Kidney (tissue), 14 donors: ENCODE data around the gene ME1. TPM values are rescaled to one million over a fixed set of nuclear protein-coding genes. Genes with fewer than 3 reads are reported as not detected.
A peak's percentile ranks its signal among the peaks of the same experiment; 100 is the strongest.

Experiments
- DNase-seq, 5 donors: peaks; one replicate each; pipeline ENCODE4 v3.0.0-alpha.2; 2013 to 2020
- FAIRE-seq: peaks from 2 replicates; lab custom pipeline; 2012; peaks lifted over from hg19 to GRCh38; lab: Jason Lieb, UNC
- H3K27ac ChIP-seq, 2 donors: one replicate each; pipeline ENCODE4 v1.7.0; 2013; ENCODE audit warnings: low read depth in 2 of 2, low read length in 2 of 2, inconsistent platforms in 1 of 2
- H3K27me3 ChIP-seq: one replicate; pipeline ENCODE4 v1.7.1; 2013; ENCODE audit warnings: low read length, inconsistent platforms; ENCODE audit not compliant: control insufficient read depth, insufficient read depth
- H3K36me3 ChIP-seq, 3 donors: one replicate each; pipeline versions ENCODE4 v1.7.0 to v1.7.1; 2013; ENCODE audit warnings: low read length in 3 of 3, control low read depth in 1 of 3, inconsistent platforms in 1 of 3; ENCODE audit not compliant: insufficient read depth in 3 of 3, control insufficient read depth in 2 of 3
- H3K4me1 ChIP-seq, 3 donors: one replicate each; pipeline versions ENCODE4 v1.7.0 to v1.7.1; 2013; ENCODE audit warnings: low read length in 3 of 3, inconsistent platforms in 1 of 3, low read depth in 1 of 3; ENCODE audit not compliant: control insufficient read depth in 2 of 3, insufficient read depth in 2 of 3
- H3K4me3 ChIP-seq, 3 donors: one replicate each; pipeline versions ENCODE4 v1.7.0 to v1.8.1; 2013; ENCODE audit warnings: low read length in 3 of 3, control low read depth in 1 of 3, inconsistent platforms in 1 of 3
- H3K9ac ChIP-seq, 3 donors: one replicate each; pipeline versions ENCODE4 v1.7.0 to v1.7.1; 2013; ENCODE audit warnings: low read length in 3 of 3, control low read depth in 1 of 3, inconsistent platforms in 1 of 3
- H3K9me3 ChIP-seq, 3 donors: one replicate each; pipeline versions ENCODE4 v1.7.0 to v1.7.1; 2013; ENCODE audit warnings: low read length in 3 of 3, control low read depth in 1 of 3, inconsistent platforms in 1 of 3; ENCODE audit not compliant: control insufficient read depth in 2 of 3, insufficient read depth in 1 of 3
- intact Hi-C: fragments of 100-400 bp; cut with DNase I; formaldehyde crosslinking; loops from one replicate; pipeline ENCODE4 v1.11.1; 2022
- polyA plus RNA-seq: library from polyadenylated mRNA; stranded (reverse); fragments of 350-450 nt; fragmentation: Illumina TruSeq; extraction: RNeasy Lipid Tissue Mini Kit (QIAGEN cat#74804); gene quantifications from one replicate; pipeline ENCODE4 v1.2.3, GENCODE V29; 2014; ENCODE audit warnings: low read depth, low replicate concordance; ENCODE audit not compliant: insufficient read depth
- total RNA-seq: library from RNA; stranded (reverse); fragmentation: NEBNext Ultra II Directional; extraction: Animal tissue kit (Norgen Biotek cat#: 25700); gene quantifications from one replicate; pipeline ENCODE4 v1.2.1, GENCODE V29; 2021
- TF ChIP-seq, protein P1 (sequence below): IDR thresholded peaks from 3 replicates; pipeline ENCODE4 v1.5.1; 2012; ENCODE audit warnings: mild to moderate bottlenecking, moderate library complexity, borderline replicate concordance; ENCODE audit not compliant: insufficient read depth; ENCODE audit errors: extremely low read depth
- donor health status: control.
- donor health status: control.
- donor health status: control.
- donor health status: control.
- donor health status: control.
- donor health status: DM: yes; HTN: yes; CAD: no.
- donor health status: Normal renal cell carcinoma (clear cell type).

The ME1 gene
- total and polyA plus RNA-seq, 2 donors from 2014 or later = 3.3 to 5.5 TPM

DNA sequence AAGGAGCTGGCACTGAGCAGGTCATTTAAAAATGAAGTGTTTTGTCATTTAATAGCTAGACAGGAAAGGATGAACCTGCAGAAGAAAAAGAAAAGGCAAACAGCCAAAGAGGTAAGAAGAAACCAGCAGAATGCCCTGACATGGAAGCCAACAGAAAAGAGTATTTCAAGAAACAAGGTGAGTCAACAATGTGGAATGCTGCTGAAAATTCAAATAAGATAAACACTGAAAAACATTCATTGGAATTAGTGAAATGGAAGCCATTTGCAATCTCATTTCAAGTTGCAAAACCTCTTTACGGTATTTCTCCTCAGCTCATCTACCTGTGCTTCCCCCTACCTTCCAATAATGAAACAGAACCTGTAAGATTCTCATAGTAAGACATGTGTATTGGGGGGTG lies 178.1 kb downstream of the ME1 start:
- DNase-seq (no peak), FAIRE-seq (no peak)
- H3K27me3 ChIP-seq = no peaks in the 10 kb centered on the region
- TF ChIP-seq, protein P1, sequence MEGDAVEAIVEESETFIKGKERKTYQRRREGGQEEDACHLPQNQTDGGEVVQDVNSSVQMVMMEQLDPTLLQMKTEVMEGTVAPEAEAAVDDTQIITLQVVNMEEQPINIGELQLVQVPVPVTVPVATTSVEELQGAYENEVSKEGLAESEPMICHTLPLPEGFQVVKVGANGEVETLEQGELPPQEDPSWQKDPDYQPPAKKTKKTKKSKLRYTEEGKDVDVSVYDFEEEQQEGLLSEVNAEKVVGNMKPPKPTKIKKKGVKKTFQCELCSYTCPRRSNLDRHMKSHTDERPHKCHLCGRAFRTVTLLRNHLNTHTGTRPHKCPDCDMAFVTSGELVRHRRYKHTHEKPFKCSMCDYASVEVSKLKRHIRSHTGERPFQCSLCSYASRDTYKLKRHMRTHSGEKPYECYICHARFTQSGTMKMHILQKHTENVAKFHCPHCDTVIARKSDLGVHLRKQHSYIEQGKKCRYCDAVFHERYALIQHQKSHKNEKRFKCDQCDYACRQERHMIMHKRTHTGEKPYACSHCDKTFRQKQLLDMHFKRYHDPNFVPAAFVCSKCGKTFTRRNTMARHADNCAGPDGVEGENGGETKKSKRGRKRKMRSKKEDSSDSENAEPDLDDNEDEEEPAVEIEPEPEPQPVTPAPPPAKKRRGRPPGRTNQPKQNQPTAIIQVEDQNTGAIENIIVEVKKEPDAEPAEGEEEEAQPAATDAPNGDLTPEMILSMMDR = no peak
- intact Hi-C loops = no loop called here
- no peak overlapping the region for H3K27ac ChIP-seq
- no peaks in the 10 kb centered on the region for H3K36me3 ChIP-seq
- H3K4me3 ChIP-seq = no peak overlapping the region
- H3K9me3 ChIP-seq = no peaks in the 10 kb centered on the region
- H3K4me1 ChIP-seq = no peaks in the 10 kb centered on the region
- H3K9ac ChIP-seq = no peak overlapping the region

DNA sequence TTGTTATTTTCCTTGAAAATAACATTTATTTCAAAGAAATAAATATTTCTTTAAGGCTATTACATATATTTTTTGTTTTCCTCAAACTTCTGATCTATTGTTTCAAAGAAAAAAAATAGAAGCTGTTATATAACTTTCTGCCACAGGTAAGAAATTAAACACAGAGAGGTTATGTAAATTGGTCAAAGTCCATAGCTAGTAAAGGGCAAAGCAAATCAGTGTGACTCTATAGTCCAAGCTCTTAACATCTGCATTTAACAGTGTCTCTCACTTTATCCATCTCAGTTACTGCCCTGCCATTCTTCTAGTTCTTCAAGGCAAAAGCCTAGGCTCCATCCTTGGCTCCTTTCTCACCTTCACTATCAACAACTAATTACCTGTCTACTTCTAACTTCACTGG lies 180.6 kb downstream of the ME1 start:
- Histone ChIP-seq H3K27me3 (no peaks in the 10 kb centered on the region), H3K36me3 (no peaks in the 10 kb centered on the region), H3K27ac (no peak overlapping the region), H3K4me1 (no peaks in the 10 kb centered on the region), H3K9me3 (no peaks in the 10 kb centered on the region), H3K9ac (no peak overlapping the region), H3K4me3 (no peak overlapping the region)
- TF ChIP-seq, protein P1 = no peak
- DNase-seq (no peak), FAIRE-seq (peak; percentile 6)
- intact Hi-C loops = no loop called here

DNA sequence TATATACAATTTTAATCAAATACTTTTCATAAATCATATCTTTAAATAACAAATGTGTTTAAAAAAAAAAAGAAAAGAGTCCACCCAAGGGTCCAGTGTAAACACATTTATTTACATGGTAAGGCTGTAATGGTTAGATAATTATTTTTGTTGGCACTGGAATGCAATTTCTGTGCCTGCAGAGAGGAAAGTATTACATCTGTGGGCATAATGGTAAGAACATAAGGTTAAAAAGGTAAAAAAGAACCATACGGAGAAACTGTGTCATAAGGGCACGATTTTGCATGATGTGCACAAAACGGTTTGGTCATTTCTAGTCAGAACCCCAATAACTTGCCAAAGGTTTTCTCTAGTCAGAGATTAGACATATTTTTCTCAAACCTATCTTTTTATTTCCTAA lies 183.4 kb downstream of the ME1 start:
- no peak overlapping the region for H3K4me3 ChIP-seq

More for the DNA sequence above, 183.4 kb downstream of the ME1 start:
- H3K4me1 ChIP-seq = no peaks in the 10 kb centered on the region
- no peaks in the 10 kb centered on the region for H3K9me3 ChIP-seq
- no peak overlapping the region for H3K9ac ChIP-seq
- FAIRE-seq (no peak), DNase-seq (no peak)
- H3K27ac ChIP-seq = no peak overlapping the region
- intact Hi-C loops = no loop called here
- no peaks in the 10 kb centered on the region for H3K27me3 ChIP-seq
- no peaks in the 10 kb centered on the region for H3K36me3 ChIP-seq
- TF ChIP-seq, protein P1 = no peak
